Stomach (tissue), 4 donors: ENCODE measurements around the gene MACROD1.
"Not testable (repeated sequence)": the region's sequence is repeated elsewhere in the genome, so short reads cannot be mapped to it uniquely, and the experiment has no call there.

Experiments used
- POLR2A ChIP-seq, 4 donors: fragments of 450-650 bp; IDR thresholded peaks; one replicate each; pipeline ENCODE4 v1.6.1; 2016; ENCODE audit warnings: antibody characterized with exemption in 4 of 4, control low read depth in 2 of 4, mild to moderate bottlenecking in 1 of 4, moderate library complexity in 1 of 4
- TF ChIP-seq, protein P1 (sequence below), 7 experiments: fragments of 450-650 bp in 4 of 7; fragments of 200-600 bp in 3 of 7; sonication (generic) in 3 of 7; IDR thresholded peaks; one replicate each; pipeline ENCODE4 v1.5.1; 2016 to 2019; ENCODE audit warnings: antibody characterized with exemption in 7 of 7, control low read depth in 2 of 7, mild to moderate bottlenecking in 1 of 7

DNA sequence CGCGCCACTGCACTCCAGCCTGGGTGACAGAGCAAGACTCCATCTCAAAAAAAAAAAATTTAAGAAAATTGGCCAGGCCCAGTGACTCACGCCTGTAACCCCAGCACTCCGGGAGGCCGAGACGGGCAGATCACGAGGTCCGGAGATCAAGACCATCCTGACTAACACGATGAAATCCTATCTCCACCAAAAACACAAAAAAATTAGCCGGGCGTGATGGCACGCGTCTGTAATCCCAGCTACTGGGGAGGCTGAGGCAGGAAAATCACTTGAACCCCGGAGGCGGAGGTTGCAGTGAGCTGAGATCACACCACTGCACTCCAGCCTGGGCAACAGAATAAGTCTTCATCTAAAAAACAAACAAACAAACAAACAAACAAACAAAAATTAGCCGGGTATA, 3.1 kb downstream of the MACROD1 start:
- TF ChIP-seq, protein P1, sequence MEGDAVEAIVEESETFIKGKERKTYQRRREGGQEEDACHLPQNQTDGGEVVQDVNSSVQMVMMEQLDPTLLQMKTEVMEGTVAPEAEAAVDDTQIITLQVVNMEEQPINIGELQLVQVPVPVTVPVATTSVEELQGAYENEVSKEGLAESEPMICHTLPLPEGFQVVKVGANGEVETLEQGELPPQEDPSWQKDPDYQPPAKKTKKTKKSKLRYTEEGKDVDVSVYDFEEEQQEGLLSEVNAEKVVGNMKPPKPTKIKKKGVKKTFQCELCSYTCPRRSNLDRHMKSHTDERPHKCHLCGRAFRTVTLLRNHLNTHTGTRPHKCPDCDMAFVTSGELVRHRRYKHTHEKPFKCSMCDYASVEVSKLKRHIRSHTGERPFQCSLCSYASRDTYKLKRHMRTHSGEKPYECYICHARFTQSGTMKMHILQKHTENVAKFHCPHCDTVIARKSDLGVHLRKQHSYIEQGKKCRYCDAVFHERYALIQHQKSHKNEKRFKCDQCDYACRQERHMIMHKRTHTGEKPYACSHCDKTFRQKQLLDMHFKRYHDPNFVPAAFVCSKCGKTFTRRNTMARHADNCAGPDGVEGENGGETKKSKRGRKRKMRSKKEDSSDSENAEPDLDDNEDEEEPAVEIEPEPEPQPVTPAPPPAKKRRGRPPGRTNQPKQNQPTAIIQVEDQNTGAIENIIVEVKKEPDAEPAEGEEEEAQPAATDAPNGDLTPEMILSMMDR (IDR thresholded peaks at IDR 0.05): not testable (repeated sequence)
- TF ChIP-seq POLR2A (IDR thresholded peaks at IDR 0.05): not testable (repeated sequence)
